Neuronal stem cell (in vitro differentiated cells): ENCODE results near the gene CALM3. TPM values are rescaled to one million over a fixed set of nuclear protein-coding genes. Genes with fewer than 3 reads are reported as not detected.

Source experiments
- DNase-seq: peaks from one replicate; pipeline ENCODE4 v3.0.0-alpha.2; 2013; ENCODE audit warnings: low spot score
- H2AFZ ChIP-seq: one replicate; pipeline ENCODE4 v1.6.1; 2013; ENCODE audit warnings: mild to moderate bottlenecking, low read length, inconsistent platforms
- H2AK5ac ChIP-seq: 2 replicates; pipeline ENCODE4 v1.6.1; 2013; ENCODE audit warnings: low read depth, mild to moderate bottlenecking, inconsistent platforms, low read length, moderate library complexity, mixed read lengths
- H2BK120ac ChIP-seq: 2 replicates; pipeline ENCODE4 v1.6.1; 2013; ENCODE audit warnings: low read depth, mild to moderate bottlenecking, inconsistent platforms, low read length, moderate library complexity, mixed read lengths
- H2BK12ac ChIP-seq: one replicate; pipeline ENCODE4 v1.6.1; 2013; ENCODE audit warnings: low read length, inconsistent platforms
- H2BK15ac ChIP-seq: 2 replicates; pipeline ENCODE4 v1.6.1; 2013; ENCODE audit warnings: mild to moderate bottlenecking, low read length, inconsistent platforms, mixed read lengths
- H2BK5ac ChIP-seq: one replicate; pipeline ENCODE4 v1.6.1; 2013; ENCODE audit warnings: inconsistent platforms, mild to moderate bottlenecking, low read length, moderate library complexity
- H3K14ac ChIP-seq: one replicate; pipeline ENCODE4 v1.6.1; 2013; ENCODE audit warnings: low read length, inconsistent platforms
- H3K18ac ChIP-seq: 2 replicates; pipeline ENCODE4 v1.6.1; 2013; ENCODE audit warnings: low read length, inconsistent platforms
- H3K23ac ChIP-seq: 2 replicates; pipeline ENCODE4 v1.6.1; 2013; ENCODE audit warnings: low read depth, mild to moderate bottlenecking, mixed read lengths, low read length, inconsistent platforms; ENCODE audit not compliant: poor library complexity
- H3K27ac ChIP-seq: replicated peaks from 3 replicates; pipeline ENCODE4 v1.5.1; 2013; ENCODE audit warnings: low read length, inconsistent platforms
- H3K27me3 ChIP-seq, 3 experiments: 2 replicates each; pipeline ENCODE4 v1.6.1; 2013; ENCODE audit warnings: low read length in 3 of 3, mild to moderate bottlenecking in 2 of 3, inconsistent platforms in 1 of 3, low read depth in 1 of 3, mixed read lengths in 1 of 3, moderate library complexity in 1 of 3; ENCODE audit not compliant: control insufficient read depth in 3 of 3, insufficient read depth in 3 of 3
- H3K36me3 ChIP-seq, 2 donors: replicated peaks in 1 of 2; 2 replicates each; pipeline ENCODE4 v1.6.1; 2013; ENCODE audit warnings: low read length in 2 of 2; ENCODE audit not compliant: control insufficient read depth in 2 of 2, insufficient read depth in 2 of 2
- H3K4ac ChIP-seq: 2 replicates; pipeline ENCODE4 v1.6.1; 2013; ENCODE audit warnings: inconsistent platforms, mild to moderate bottlenecking, low read length, moderate library complexity
- H3K4me1 ChIP-seq, 2 donors: 1 replicate in 1 of 2; 2 replicates in 1 of 2; pipeline ENCODE4 v1.6.1; 2013; ENCODE audit warnings: low read length in 2 of 2, low read depth in 1 of 2; ENCODE audit not compliant: control insufficient read depth in 2 of 2, insufficient read depth in 1 of 2
- H3K4me2 ChIP-seq: one replicate; pipeline ENCODE4 v1.6.1; 2013; ENCODE audit warnings: mild to moderate bottlenecking, low read length, inconsistent platforms; ENCODE audit not compliant: insufficient read depth, poor library complexity, severe bottlenecking
- H3K4me3 ChIP-seq, 2 donors: 2 replicates each; pipeline ENCODE4 v1.5.1; 2013; ENCODE audit warnings: low read length in 2 of 2, mild to moderate bottlenecking in 2 of 2, inconsistent platforms in 1 of 2, moderate library complexity in 1 of 2
- H3K79me1 ChIP-seq: one replicate; pipeline ENCODE4 v1.6.1; 2013; ENCODE audit warnings: low read depth, mild to moderate bottlenecking, inconsistent platforms, low read length, moderate library complexity
- H3K9ac ChIP-seq: one replicate; pipeline ENCODE4 v1.6.1; 2013; ENCODE audit warnings: mild to moderate bottlenecking, low read depth, low read length, inconsistent platforms; ENCODE audit not compliant: poor library complexity
- H3K9me3 ChIP-seq, 2 donors: replicated peaks in 1 of 2; 2 replicates each; pipeline versions ENCODE3 to v1.6.1; 2013; ENCODE audit warnings: low read length in 2 of 2, mild to moderate bottlenecking in 2 of 2, inconsistent platforms in 1 of 2, low read depth in 1 of 2, mixed read lengths in 1 of 2, moderate library complexity in 1 of 2; ENCODE audit not compliant: control insufficient read depth in 2 of 2, insufficient read depth in 1 of 2
- H4K8ac ChIP-seq: one replicate; pipeline ENCODE4 v1.6.1; 2013; ENCODE audit warnings: low read depth, mild to moderate bottlenecking, inconsistent platforms, low read length, moderate library complexity
- H4K91ac ChIP-seq: one replicate; pipeline ENCODE4 v1.6.1; 2013; ENCODE audit warnings: low read length, low read depth, mild to moderate bottlenecking, inconsistent platforms; ENCODE audit not compliant: poor library complexity
- WGBS, 2 donors: extraction: QIAGEN DNeasy Blood & Tissue Kit; methylation state at CpG; one replicate each; pipeline ENCODE4 v1.1.7; 2013; ENCODE audit warnings: missing lambda C conversion rate in 2 of 2, mixed read lengths in 1 of 2; ENCODE audit not compliant: insufficient read length in 2 of 2, insufficient replicate concordance in 1 of 2; ENCODE audit errors: extremely low coverage in 2 of 2; 5-methylcytosine and 5-hydroxymethylcytosine counted together
- polyA plus RNA-seq, 2 experiments: library from polyadenylated mRNA; stranded (reverse); fragments of 200-250 nt; gene quantifications; one replicate each; pipeline ENCODE4 v1.2.3, GENCODE V29; 2013

Gene CALM3
- 426 TPM for polyA plus RNA-seq (2013, experiment 1 of 2)
- 419 TPM for polyA plus RNA-seq (2013, experiment 2 of 2)

DNA sequence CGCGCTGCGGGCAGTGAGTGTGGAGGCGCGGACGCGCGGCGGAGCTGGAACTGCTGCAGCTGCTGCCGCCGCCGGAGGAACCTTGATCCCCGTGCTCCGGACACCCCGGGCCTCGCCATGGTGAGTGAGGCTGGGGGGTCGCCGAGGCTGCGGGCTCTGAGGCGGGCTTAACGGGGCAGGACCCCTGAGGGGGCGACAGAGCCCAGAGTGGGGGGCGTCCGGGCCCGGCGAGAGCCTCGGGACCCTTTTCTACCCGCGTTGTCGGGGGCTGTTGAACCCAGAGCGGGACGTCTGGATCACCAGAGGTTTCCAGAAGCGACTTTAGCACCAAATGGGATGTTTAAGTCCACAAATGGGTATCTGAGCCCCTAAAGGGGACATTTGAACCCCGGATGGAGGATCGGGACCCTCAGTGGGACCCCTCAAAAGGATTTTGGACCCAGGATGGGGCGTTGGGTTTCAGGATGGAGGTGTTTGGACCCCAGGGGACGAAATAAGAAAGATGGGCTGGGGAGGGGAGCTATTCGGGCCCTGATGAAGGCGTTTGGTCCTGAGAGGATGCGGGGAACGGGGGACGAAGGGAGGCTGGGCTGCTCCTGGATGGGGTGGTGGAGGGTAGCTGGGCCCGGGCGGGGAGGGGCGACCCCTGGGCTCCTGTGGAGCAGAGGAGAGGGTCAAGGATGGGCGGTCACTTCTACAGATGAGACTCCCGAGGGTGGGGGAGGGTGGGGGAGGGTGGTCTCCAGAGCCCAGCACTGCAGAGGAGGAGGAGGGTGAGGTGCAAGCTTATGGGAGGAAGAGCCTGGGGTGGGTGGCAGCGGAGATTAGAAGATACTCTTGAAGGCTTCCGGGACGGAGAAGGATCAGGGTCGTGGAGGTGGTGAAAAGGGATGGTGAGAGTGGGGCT, at the start of gene CALM3:
Gene CALM3 (plus strand): TSS at position 13 of the 907 bp plus-strand sequence. CDS start 105 bp downstream, at position 118.
- H2BK120ac ChIP-seq = no peak within 1 kb of the TSS
- no peak for DNase-seq
- H3K36me3 ChIP-seq = peaks cover 15 to 37% of the 10 kb centered on the region in 2 donors
- peak within 1 kb of the TSS; percentile 73 for H3K23ac ChIP-seq
- peak within 1 kb of the TSS; percentile 91 for H3K27ac ChIP-seq
- H3K27me3 ChIP-seq = no peaks in the 10 kb centered on the region
- peak within 1 kb of the TSS; percentile 91 for H3K9ac ChIP-seq
- H2AFZ ChIP-seq = peak within 1 kb of the TSS; percentile 92
- no peak within 1 kb of the TSS for H3K4ac ChIP-seq
- peak within 1 kb of the TSS; percentile 75 for H2BK15ac ChIP-seq
- H3K4me2 ChIP-seq = peak within 1 kb of the TSS; percentile 77
- H3K14ac ChIP-seq = peak within 1 kb of the TSS; percentile 47
- peak within 1 kb of the TSS; percentile 20 for H4K8ac ChIP-seq
- H2BK5ac ChIP-seq = peak within 1 kb of the TSS; percentile 100
- peak within 1 kb of the TSS; percentile 15 for H2AK5ac ChIP-seq
- peak within 1 kb of the TSS; percentile 99 for H3K18ac ChIP-seq
- H3K4me3 ChIP-seq = peak within 1 kb of the TSS; percentile 83 to 96
- H3K9me3 ChIP-seq = peaks cover 5 to 7% of the 10 kb centered on the region in 2 donors
- no CpG with 5 or more reads among the region's 51 CpGs for WGBS, 2 donors
- H3K4me1 ChIP-seq = peaks cover 9 to 20% of the 10 kb centered on the region in 2 donors
- H3K79me1 ChIP-seq = peaks cover 23% of the 10 kb centered on the region
- no peak within 1 kb of the TSS for H4K91ac ChIP-seq
- H2BK12ac ChIP-seq = peak within 1 kb of the TSS; percentile 63

GRCh38 chr19:46552891-46553290, 48.2 kb upstream of the CALM3 start:
- Histone ChIP-seq H3K4ac (no peak overlapping the region), H2BK120ac (no peak overlapping the region), H3K27me3 (no peaks in the 10 kb centered on the region), H3K9ac (no peak overlapping the region), H3K4me2 (no peak overlapping the region), H2BK15ac (no peak overlapping the region), H4K8ac (no peak overlapping the region), H2AK5ac (no peak overlapping the region), H3K4me1 (no peaks in the 10 kb centered on the region), H3K27ac (no peak overlapping the region), H2AFZ (no peak overlapping the region), H2BK12ac (no peak overlapping the region), H2BK5ac (no peak overlapping the region), H3K14ac (no peak overlapping the region), H3K9me3 (peaks cover 4 to 19% of the 10 kb centered on the region in 2 donors), H3K4me3 (no peak overlapping the region), H3K18ac (no peak overlapping the region), H4K91ac (no peak overlapping the region), H3K36me3 (no peaks in the 10 kb centered on the region), H3K23ac (no peak overlapping the region), H3K79me1 (no peaks in the 10 kb centered on the region)
- DNase-seq = no peak
- WGBS, 2 donors = no CpG with 5 or more reads among the region's 1 CpG

GRCh38 chr19:46554161-46554560, 47.0 kb upstream of the CALM3 start:
- Histone ChIP-seq H2BK5ac (no peak overlapping the region), H2BK15ac (no peak overlapping the region), H3K27me3 (no peaks in the 10 kb centered on the region), H4K8ac (no peak overlapping the region), H2BK120ac (no peak overlapping the region), H3K79me1 (no peaks in the 10 kb centered on the region), H2BK12ac (no peak overlapping the region), H3K36me3 (no peaks in the 10 kb centered on the region), H3K18ac (no peak overlapping the region), H3K27ac (no peak overlapping the region), H3K9ac (no peak overlapping the region), H3K9me3 (peaks cover 4 to 18% of the 10 kb centered on the region in 2 donors), H2AFZ (no peak overlapping the region), H2AK5ac (no peak overlapping the region), H3K4me3 (no peak overlapping the region), H3K4ac (no peak overlapping the region), H3K4me2 (no peak overlapping the region), H3K23ac (no peak overlapping the region), H4K91ac (no peak overlapping the region), H3K4me1 (no peaks in the 10 kb centered on the region), H3K14ac (no peak overlapping the region)
- no peak for DNase-seq
- WGBS, 2 donors = no CpG with 5 or more reads among the region's 1 CpG

GRCh38 chr19:46555628-46556280, 45.4 kb upstream of the CALM3 start:
- Histone ChIP-seq H2BK15ac (no peak overlapping the region), H3K9me3 (peaks cover 3 to 6% of the 10 kb centered on the region in 2 donors), H3K23ac (no peak overlapping the region), H3K4ac (no peak overlapping the region), H4K8ac (no peak overlapping the region), H4K91ac (no peak overlapping the region), H3K4me3 (no peak overlapping the region), H3K18ac (no peak overlapping the region), H3K9ac (no peak overlapping the region), H3K4me1 (no peaks in the 10 kb centered on the region), H3K27me3 (no peaks in the 10 kb centered on the region), H2BK5ac (no peak overlapping the region), H3K27ac (no peak overlapping the region), H2AK5ac (no peak overlapping the region), H3K14ac (no peak overlapping the region), H2BK120ac (no peak overlapping the region), H3K79me1 (no peaks in the 10 kb centered on the region), H2BK12ac (no peak overlapping the region), H3K36me3 (no peaks in the 10 kb centered on the region), H2AFZ (no peak overlapping the region), H3K4me2 (no peak overlapping the region)
- no CpG with 5 or more reads among the region's 2 CpGs for WGBS, 2 donors
- no peak for DNase-seq
